ENCODE measurements around the gene HES3.
A peak's percentile ranks its signal among the peaks of the same experiment; 100 is the strongest.

The HES3 gene

GRCh38 chr1:6235296-6235677, 8.7 kb upstream of the HES3 start:
- H2BK120ac ChIP-seq (ENCODE audit: low read depth, low read length): no peak overlapping the region
- peaks cover 12% of the 10 kb centered on the region for H3K4me1 ChIP-seq (ENCODE audit: control insufficient read depth, insufficient read depth, low read depth, low read length)
- peaks cover 27% of the 10 kb centered on the region for H3K79me1 ChIP-seq (replicated peaks; ENCODE audit: low read length, poor library complexity, severe bottlenecking)
- peak overlapping the region; percentile 19 to 64 for H3K14ac ChIP-seq (ENCODE audit: low read length in 2 of 2)
- no peak overlapping the region for H2BK12ac ChIP-seq (ENCODE audit: low read length in 2 of 2)
- peak overlapping the region in 1 of 2 experiments; percentile 22 for H3K4ac ChIP-seq (ENCODE audit: low read depth in 1 of 2, low read length in 2 of 2)
- no peak overlapping the region for H2BK15ac ChIP-seq (ENCODE audit: low read depth, poor library complexity, severe bottlenecking)
- peak overlapping the region; percentile 92 for H4K8ac ChIP-seq (ENCODE audit: low read length)
- no peaks in the 10 kb centered on the region for H3K9me3 ChIP-seq (ENCODE audit: control insufficient read depth, low read length)
- no peak overlapping the region for H2AK5ac ChIP-seq (ENCODE audit: low read length, severe bottlenecking)
- H4K91ac ChIP-seq (ENCODE audit: low read length): no peak overlapping the region
- WGBS: 2% methylated on average over 26 of the region's 30 CpGs
- H3K23ac ChIP-seq (ENCODE audit: low read length in 2 of 2): peak overlapping the region in 1 of 2 experiments; percentile 70
- H3K4me2 ChIP-seq (ENCODE audit: low read length, poor library complexity, severe bottlenecking): peak overlapping the region; percentile 98
- H3K9ac ChIP-seq (ENCODE audit: low read length): peak overlapping the region; percentile 92
- H3K36me3 ChIP-seq (ENCODE audit: control insufficient read depth in 1 of 2, insufficient read depth in 2 of 2, low read depth in 1 of 2, low read length in 2 of 2): peaks cover 13 to 25% of the 10 kb centered on the region in 2 experiments
- no peak for DNase-seq
- peak overlapping the region; percentile 95 to 99 for H3K4me3 ChIP-seq (ENCODE audit: insufficient read depth in 1 of 2, low read depth in 1 of 2, low read length in 2 of 2)
- H2AFZ ChIP-seq (ENCODE audit: low read depth, low read length): no peak overlapping the region
- H3K18ac ChIP-seq (ENCODE audit: low read depth in 1 of 2, low read length in 2 of 2): peak overlapping the region; percentile 83 to 91
- H3K27me3 ChIP-seq (ENCODE audit: control insufficient read depth in 1 of 2, insufficient read depth in 1 of 2, low read length in 2 of 2): peaks cover 0 to 13% of the 10 kb centered on the region in 2 experiments
- H3K27ac ChIP-seq (ENCODE audit: low read length, poor library complexity, severe bottlenecking): no peak overlapping the region
- no peak overlapping the region for H2BK5ac ChIP-seq (ENCODE audit: low read depth, low read length, poor library complexity, severe bottlenecking)

GRCh38 chr1:6237093-6237492, 6.9 kb upstream of the HES3 start:
- DNase-seq: no peak
- no peak overlapping the region for H3K27ac ChIP-seq (ENCODE audit: low read length, poor library complexity, severe bottlenecking)
- H2BK15ac ChIP-seq (ENCODE audit: low read depth, poor library complexity, severe bottlenecking): no peak overlapping the region
- H2BK5ac ChIP-seq (ENCODE audit: low read depth, low read length, poor library complexity, severe bottlenecking): no peak overlapping the region
- H3K14ac ChIP-seq (ENCODE audit: low read length in 2 of 2): no peak overlapping the region
- H3K4me3 ChIP-seq (ENCODE audit: insufficient read depth in 1 of 2, low read depth in 1 of 2, low read length in 2 of 2): no peak overlapping the region
- peaks cover 12 to 29% of the 10 kb centered on the region in 2 experiments for H3K27me3 ChIP-seq (ENCODE audit: control insufficient read depth in 1 of 2, insufficient read depth in 1 of 2, low read length in 2 of 2)
- H3K9me3 ChIP-seq (ENCODE audit: control insufficient read depth, low read length): no peaks in the 10 kb centered on the region
- no peak overlapping the region for H3K23ac ChIP-seq (ENCODE audit: low read length in 2 of 2)
- H3K4me1 ChIP-seq (ENCODE audit: control insufficient read depth, insufficient read depth, low read depth, low read length): peaks cover 19% of the 10 kb centered on the region
- peaks cover 19% of the 10 kb centered on the region for H3K79me1 ChIP-seq (replicated peaks; ENCODE audit: low read length, poor library complexity, severe bottlenecking)
- no peak overlapping the region for H4K8ac ChIP-seq (ENCODE audit: low read length)
- H2BK12ac ChIP-seq (ENCODE audit: low read length in 2 of 2): no peak overlapping the region
- no peak overlapping the region for H4K91ac ChIP-seq (ENCODE audit: low read length)
- H3K9ac ChIP-seq (ENCODE audit: low read length): no peak overlapping the region
- H2BK120ac ChIP-seq (ENCODE audit: low read depth, low read length): no peak overlapping the region
- H3K36me3 ChIP-seq (ENCODE audit: control insufficient read depth in 1 of 2, insufficient read depth in 2 of 2, low read depth in 1 of 2, low read length in 2 of 2): peaks cover 3 to 10% of the 10 kb centered on the region in 2 experiments
- no peak overlapping the region for H2AFZ ChIP-seq (ENCODE audit: low read depth, low read length)
- H3K4ac ChIP-seq (ENCODE audit: low read depth in 1 of 2, low read length in 2 of 2): no peak overlapping the region
- WGBS: 100% methylated on average over 4 of the region's 4 CpGs
- H2AK5ac ChIP-seq (ENCODE audit: low read length, severe bottlenecking): no peak overlapping the region
- H3K4me2 ChIP-seq (ENCODE audit: low read length, poor library complexity, severe bottlenecking): no peak overlapping the region
- H3K18ac ChIP-seq (ENCODE audit: low read depth in 1 of 2, low read length in 2 of 2): no peak overlapping the region

GRCh38 chr1:6239213-6239752, 4.7 kb upstream of the HES3 start:
- DNase-seq: no peak
- no peak overlapping the region for H2AK5ac ChIP-seq (ENCODE audit: low read length, severe bottlenecking)
- H2BK15ac ChIP-seq (ENCODE audit: low read depth, poor library complexity, severe bottlenecking): no peak overlapping the region
- no peaks in the 10 kb centered on the region for H3K9me3 ChIP-seq (ENCODE audit: control insufficient read depth, low read length)
- no peak overlapping the region for H3K4me3 ChIP-seq (ENCODE audit: insufficient read depth in 1 of 2, low read depth in 1 of 2, low read length in 2 of 2)
- no peak overlapping the region for H2BK5ac ChIP-seq (ENCODE audit: low read depth, low read length, poor library complexity, severe bottlenecking)
- H3K79me1 ChIP-seq (replicated peaks; ENCODE audit: low read length, poor library complexity, severe bottlenecking): peaks cover 8% of the 10 kb centered on the region
- no peak overlapping the region for H3K23ac ChIP-seq (ENCODE audit: low read length in 2 of 2)
- H4K8ac ChIP-seq (ENCODE audit: low read length): no peak overlapping the region
- 41% methylated on average over 5 of the region's 7 CpGs for WGBS
- H2AFZ ChIP-seq (ENCODE audit: low read depth, low read length): no peak overlapping the region
- H3K18ac ChIP-seq (ENCODE audit: low read depth in 1 of 2, low read length in 2 of 2): no peak overlapping the region
- H2BK120ac ChIP-seq (ENCODE audit: low read depth, low read length): no peak overlapping the region
- H3K4me1 ChIP-seq (ENCODE audit: control insufficient read depth, insufficient read depth, low read depth, low read length): peaks cover 21% of the 10 kb centered on the region
- H3K4ac ChIP-seq (ENCODE audit: low read depth in 1 of 2, low read length in 2 of 2): no peak overlapping the region
- no peak overlapping the region for H3K4me2 ChIP-seq (ENCODE audit: low read length, poor library complexity, severe bottlenecking)
- H3K27ac ChIP-seq (ENCODE audit: low read length, poor library complexity, severe bottlenecking): no peak overlapping the region
- no peak overlapping the region for H3K9ac ChIP-seq (ENCODE audit: low read length)
- H3K14ac ChIP-seq (ENCODE audit: low read length in 2 of 2): no peak overlapping the region
- no peak overlapping the region for H4K91ac ChIP-seq (ENCODE audit: low read length)
- H3K27me3 ChIP-seq (ENCODE audit: control insufficient read depth in 1 of 2, insufficient read depth in 1 of 2, low read length in 2 of 2): peaks cover 28 to 46% of the 10 kb centered on the region in 2 experiments
- no peak overlapping the region for H2BK12ac ChIP-seq (ENCODE audit: low read length in 2 of 2)
- no peaks in the 10 kb centered on the region for H3K36me3 ChIP-seq (ENCODE audit: control insufficient read depth in 1 of 2, insufficient read depth in 2 of 2, low read depth in 1 of 2, low read length in 2 of 2)

GRCh38 chr1:6239950-6240768, 3.8 kb upstream of the HES3 start:
- Histone ChIP-seq H3K9me3 (ENCODE audit: control insufficient read depth, low read length) (no peaks in the 10 kb centered on the region), H3K36me3 (ENCODE audit: control insufficient read depth in 1 of 2, insufficient read depth in 2 of 2, low read depth in 1 of 2, low read length in 2 of 2) (no peaks in the 10 kb centered on the region), H3K27ac (ENCODE audit: low read length, poor library complexity, severe bottlenecking) (no peak overlapping the region), H2BK15ac (ENCODE audit: low read depth, poor library complexity, severe bottlenecking) (no peak overlapping the region), H4K8ac (ENCODE audit: low read length) (no peak overlapping the region), H3K4me2 (ENCODE audit: low read length, poor library complexity, severe bottlenecking) (no peak overlapping the region), H3K27me3 (ENCODE audit: control insufficient read depth in 1 of 2, insufficient read depth in 1 of 2, low read length in 2 of 2) (peaks cover 33 to 51% of the 10 kb centered on the region in 2 experiments), H2AK5ac (ENCODE audit: low read length, severe bottlenecking) (no peak overlapping the region), H3K4me3 (ENCODE audit: insufficient read depth in 1 of 2, low read depth in 1 of 2, low read length in 2 of 2) (no peak overlapping the region), H3K79me1 (replicated peaks; ENCODE audit: low read length, poor library complexity, severe bottlenecking) (peaks cover 3% of the 10 kb centered on the region), H2BK12ac (ENCODE audit: low read length in 2 of 2) (no peak overlapping the region), H3K18ac (ENCODE audit: low read depth in 1 of 2, low read length in 2 of 2) (no peak overlapping the region), H3K14ac (ENCODE audit: low read length in 2 of 2) (no peak overlapping the region), H2BK5ac (ENCODE audit: low read depth, low read length, poor library complexity, severe bottlenecking) (no peak overlapping the region), H3K23ac (ENCODE audit: low read length in 2 of 2) (no peak overlapping the region), H3K4ac (ENCODE audit: low read depth in 1 of 2, low read length in 2 of 2) (no peak overlapping the region), H3K4me1 (ENCODE audit: control insufficient read depth, insufficient read depth, low read depth, low read length) (peaks cover 16% of the 10 kb centered on the region), H4K91ac (ENCODE audit: low read length) (no peak overlapping the region), H2BK120ac (ENCODE audit: low read depth, low read length) (no peak overlapping the region), H3K9ac (ENCODE audit: low read length) (no peak overlapping the region), H2AFZ (ENCODE audit: low read depth, low read length) (no peak overlapping the region)
- peak; percentile 66 for DNase-seq
- 52% methylated on average over 17 of the region's 17 CpGs for WGBS
